B cell (primary cell): ENCODE measurements around the gene FYCO1. TPM values are rescaled to one million over a fixed set of nuclear protein-coding genes. Genes with fewer than 3 reads are reported as not detected.

Source experiments
- ATAC-seq: fragments of 200-7000 bp; cut with Tn5 transposase; one replicate; pipeline ENCODE4 v1.10.0; 2021; ENCODE audit warnings: low read depth, mild to moderate bottlenecking, moderate number of reproducible peaks, moderate library complexity
- CTCF ChIA-PET: fragments of 350-600 bp; sonication (Branson Sonifier 250); formaldehyde crosslinking; loops from one replicate; lab custom pipeline; 2021; ENCODE audit warnings: antibody characterized with exemption, inconsistent platforms; lab: Charles Lee
- POLR2A ChIA-PET: fragments of 350-600 bp; sonication (Branson Sonifier 250); formaldehyde crosslinking; loops from one replicate; lab custom pipeline; 2021; ENCODE audit warnings: antibody characterized with exemption; lab: Charles Lee
- DNase-seq: peaks from one replicate; pipeline ENCODE4 v3.0.0; 2013
- H2AFZ ChIP-seq: 2 replicates; pipeline ENCODE4 v1.6.1; 2012; ENCODE audit warnings: mild to moderate bottlenecking, low read depth, low read length; ENCODE audit not compliant: insufficient read depth, poor library complexity, severe bottlenecking
- H3K27ac ChIP-seq, 2 donors: 1 replicate in 1 of 2; 2 replicates in 1 of 2; pipeline ENCODE4 v1.5.1; 2012 to 2013; ENCODE audit warnings: low read length in 2 of 2, mild to moderate bottlenecking in 2 of 2, moderate library complexity in 1 of 2
- H3K27me3 ChIP-seq, 4 experiments: fragments of 200-600 bp in 1 of 4; sonication (generic) in 1 of 4; replicated peaks in 1 of 4; 1 replicate in 2 of 4; 2 replicates in 2 of 4; pipeline versions ENCODE4 v1.6.1 to v1.7.0; 2013 to 2016; ENCODE audit warnings: low read length in 3 of 4, mild to moderate bottlenecking in 2 of 4, mixed read lengths in 1 of 4, moderate library complexity in 1 of 4; ENCODE audit not compliant: insufficient read depth in 4 of 4, control insufficient read depth in 3 of 4; ENCODE audit errors: control extremely low read depth in 1 of 4
- H3K36me3 ChIP-seq, 2 experiments: replicated peaks in 1 of 2; 1 replicate in 1 of 2; 2 replicates in 1 of 2; pipeline versions ENCODE4 v1.6.1 to v1.7.1; 2013; ENCODE audit warnings: low read length in 1 of 2; ENCODE audit not compliant: insufficient read depth in 2 of 2, control insufficient read depth in 1 of 2; ENCODE audit errors: control extremely low read depth in 1 of 2, extremely low read depth in 1 of 2
- H3K4me1 ChIP-seq, 2 donors: fragments of 200-600 bp in 1 of 2; sonication (generic) in 1 of 2; 1 replicate in 1 of 2; 2 replicates in 1 of 2; pipeline versions ENCODE4 v1.5.1 to v1.6.1; 2013 to 2017; ENCODE audit warnings: low read length in 2 of 2; ENCODE audit not compliant: control insufficient read depth in 2 of 2, insufficient read depth in 2 of 2
- H3K4me2 ChIP-seq: replicated peaks from 2 replicates; pipeline ENCODE3; 2012; ENCODE audit warnings: mild to moderate bottlenecking, low read depth, low read length; ENCODE audit not compliant: poor library complexity, severe bottlenecking
- H3K4me3 ChIP-seq, 5 experiments: fragments of 200-600 bp in 1 of 5; sonication (generic) in 1 of 5; 1 replicate in 3 of 5; 2 replicates in 2 of 5; pipeline versions ENCODE4 v1.5.1 to v1.7.0; 2011 to 2016; ENCODE audit warnings: low read length in 4 of 5, mild to moderate bottlenecking in 4 of 5, low read depth in 2 of 5, control low read depth in 1 of 5, moderate library complexity in 1 of 5; ENCODE audit not compliant: insufficient read depth in 1 of 5; ENCODE audit errors: control extremely low read depth in 1 of 5, extremely low read depth in 1 of 5
- H3K79me2 ChIP-seq: fragments of 200-600 bp; sonication (generic); one replicate; pipeline ENCODE4 v1.6.0; 2016; ENCODE audit warnings: low read length; ENCODE audit not compliant: control insufficient read depth, insufficient read depth
- H3K9ac ChIP-seq: fragments of 200-600 bp; sonication (generic); 2 replicates; pipeline ENCODE4 v1.6.1; 2017; ENCODE audit warnings: mild to moderate bottlenecking, low read length, moderate library complexity
- H3K9me3 ChIP-seq, 3 donors: one replicate each; pipeline versions ENCODE4 v1.6.1 to v1.7.1; 2013; ENCODE audit warnings: low read length in 2 of 3; ENCODE audit not compliant: control insufficient read depth in 2 of 3, insufficient read depth in 1 of 3; ENCODE audit errors: control extremely low read depth in 1 of 3
- H4K20me1 ChIP-seq: 2 replicates; pipeline ENCODE4 v1.6.0; 2012; ENCODE audit warnings: mild to moderate bottlenecking, low read length; ENCODE audit not compliant: insufficient read depth, control insufficient read depth, poor library complexity, severe bottlenecking
- H3K27ac Mint-ChIP-seq: one replicate; pipeline ENCODE4 v1.8.0; 2021; ENCODE audit warnings: mixed read lengths
- H3K27me3 Mint-ChIP-seq: one replicate; pipeline ENCODE4 v1.8.0; 2021; ENCODE audit warnings: mixed read lengths
- H3K4me1 Mint-ChIP-seq: one replicate; pipeline ENCODE4 v1.8.0; 2021; ENCODE audit warnings: mixed read lengths
- H3K4me3 Mint-ChIP-seq: one replicate; pipeline ENCODE4 v1.8.0; 2021; ENCODE audit warnings: mixed read lengths
- H3K9me3 Mint-ChIP-seq: one replicate; pipeline ENCODE4 v1.8.0; 2022; ENCODE audit warnings: mixed read lengths; ENCODE audit not compliant: insufficient read depth
- CTCF ChIP-seq: fragments of 200-600 bp; IDR thresholded peaks from one replicate; pipeline ENCODE4 v1.8.0; 2022; ENCODE audit warnings: antibody characterized with exemption, mild to moderate bottlenecking
- EZH2 ChIP-seq: IDR thresholded peaks from 2 replicates; pipeline ENCODE4 v1.6.1; 2012; ENCODE audit warnings: borderline replicate concordance, low read depth, mild to moderate bottlenecking, moderate library complexity, low read length; ENCODE audit not compliant: insufficient read depth, poor library complexity, severe bottlenecking
- WGBS: methylation state at CpG from one replicate; pipeline ENCODE4 v1.1.5; 2013; ENCODE audit warnings: missing lambda C conversion rate; ENCODE audit not compliant: insufficient coverage; 5-methylcytosine and 5-hydroxymethylcytosine counted together
- intact Hi-C: fragments of 100-400 bp; cut with micrococcal nuclease; formaldehyde crosslinking; loops from one replicate; pipeline ENCODE4 v1.10.0; 2022
- polyA plus RNA-seq: library from polyadenylated mRNA; depleted of rRNA; stranded (reverse); fragments of >200 nt; gene quantifications from 2 replicates; pipeline ENCODE4 v1.2.3, GENCODE V29; 2012
- total RNA-seq, 2 donors: library from RNA; stranded (reverse); fragments of 120-200 nt in 1 of 2; gene quantifications; 1 replicate in 1 of 2; 2 replicates in 1 of 2; pipeline versions ENCODE4 v1.2.3 to v1.2.4, GENCODE V29; 2013 to 2022

Gene FYCO1
- total and polyA plus RNA-seq, 2 donors (not counting 1 experiment from before 2014, with no cell fraction given): 5.4 to 16.7 TPM

DNA sequence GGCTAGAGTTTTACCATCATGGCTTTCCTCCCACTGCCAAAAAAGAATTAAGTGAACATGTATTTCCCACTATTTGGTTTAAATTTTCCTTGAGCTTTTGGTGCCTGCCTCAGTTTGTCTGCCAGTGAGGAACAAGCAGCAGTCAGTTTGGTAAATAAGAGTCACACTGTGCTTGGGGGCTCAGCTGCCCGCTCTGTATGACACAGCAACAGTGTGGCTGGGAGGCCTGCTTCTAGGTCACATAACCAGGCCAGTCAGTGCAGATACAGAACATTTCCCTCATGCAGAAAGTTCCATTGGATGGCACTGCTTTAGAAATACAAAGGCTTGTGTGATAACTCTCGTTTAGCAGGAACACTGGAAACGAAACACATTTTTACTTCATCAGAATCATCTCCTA, 25.7 kb downstream of the FYCO1 start:
- H3K4me3 Mint-ChIP-seq: no peak overlapping the region
- TF ChIP-seq CTCF: no peak
- no peak for TF ChIP-seq EZH2
- no peaks in the 10 kb centered on the region for H3K27me3 ChIP-seq
- no peak for ATAC-seq
- no peaks in the 10 kb centered on the region for H3K27me3 Mint-ChIP-seq
- no peaks in the 10 kb centered on the region for H3K79me2 ChIP-seq
- intact Hi-C loops: no loop called here
- no peak overlapping the region for H3K4me3 ChIP-seq
- H2AFZ ChIP-seq: no peak overlapping the region
- DNase-seq: no peak
- H3K27ac Mint-ChIP-seq: no peak overlapping the region
- H3K9me3 ChIP-seq: no peaks in the 10 kb centered on the region
- no peak overlapping the region for H3K9ac ChIP-seq
- H3K36me3 ChIP-seq: peaks cover 1 to 61% of the 10 kb centered on the region in 2 experiments
- H3K27ac ChIP-seq: no peak overlapping the region
- no peak overlapping the region for H3K4me2 ChIP-seq
- H4K20me1 ChIP-seq: no peaks in the 10 kb centered on the region
- no peaks in the 10 kb centered on the region for H3K9me3 Mint-ChIP-seq
- H3K4me1 ChIP-seq: peaks cover 7 to 11% of the 10 kb centered on the region in 2 donors
- CTCF ChIA-PET: interaction anchor here (1.0 to 1.3 kb wide), 2 partner anchors 109 to 113 kb away, joined by 3 read pairs; no protein-coding TSS in a partner anchor
- peaks cover 15% of the 10 kb centered on the region for H3K4me1 Mint-ChIP-seq
- 100% methylated on average over 1 of the region's 3 CpGs for WGBS
- POLR2A ChIA-PET: no interaction called here

- H4K20me1 ChIP-seq: no peaks in the 10 kb centered on the region
- H3K36me3 ChIP-seq: peaks cover 0 to 65% of the 10 kb centered on the region in 2 experiments
- Mint-ChIP-seq H3K27me3 (no peaks in the 10 kb centered on the region), H3K4me3 (no peak overlapping the region), H3K4me1 (peaks cover 15% of the 10 kb centered on the region), H3K9me3 (no peaks in the 10 kb centered on the region), H3K27ac (no peak overlapping the region)
- DNase-seq: no peak
- no peak overlapping the region for H3K4me3 ChIP-seq
- no CpG with 5 or more reads among the region's 3 CpGs for WGBS
- POLR2A ChIA-PET: no interaction called here
- no peaks in the 10 kb centered on the region for H3K9me3 ChIP-seq
- no peak for ATAC-seq
- H3K79me2 ChIP-seq: no peaks in the 10 kb centered on the region
- H2AFZ ChIP-seq: no peak overlapping the region
- H3K4me2 ChIP-seq: no peak overlapping the region
- TF ChIP-seq EZH2 (no peak), CTCF (no peak)
- H3K27ac ChIP-seq: no peak overlapping the region
- no peak overlapping the region for H3K9ac ChIP-seq
- intact Hi-C loops: no loop called here
- CTCF ChIA-PET: interaction anchor here (1.3 to 1.4 kb wide), 2 partner anchors 109 to 114 kb away, joined by 3 read pairs; no protein-coding TSS in a partner anchor
- no peaks in the 10 kb centered on the region for H3K27me3 ChIP-seq
- peaks cover 7 to 11% of the 10 kb centered on the region in 2 donors for H3K4me1 ChIP-seq
Observed at GRCh38 chr3:45969116-45969515, 26.5 kb downstream of the FYCO1 start.
